NK-92 treated with Interleukin-12 subunit alpha and Interleukin-12 subunit beta, amount 100 ng/mL, for 24 hours (cell line): ENCODE measurements around the gene SEC62.

ENCODE experiments used
- DNase-seq: peaks from one replicate; lab custom pipeline; 2025; lab: John Stamatoyannopoulos, UW

Gene SEC62, protein sequence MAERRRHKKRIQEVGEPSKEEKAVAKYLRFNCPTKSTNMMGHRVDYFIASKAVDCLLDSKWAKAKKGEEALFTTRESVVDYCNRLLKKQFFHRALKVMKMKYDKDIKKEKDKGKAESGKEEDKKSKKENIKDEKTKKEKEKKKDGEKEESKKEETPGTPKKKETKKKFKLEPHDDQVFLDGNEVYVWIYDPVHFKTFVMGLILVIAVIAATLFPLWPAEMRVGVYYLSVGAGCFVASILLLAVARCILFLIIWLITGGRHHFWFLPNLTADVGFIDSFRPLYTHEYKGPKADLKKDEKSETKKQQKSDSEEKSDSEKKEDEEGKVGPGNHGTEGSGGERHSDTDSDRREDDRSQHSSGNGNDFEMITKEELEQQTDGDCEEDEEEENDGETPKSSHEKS

GRCh38 chr3:169966428-169966950 lies at the start of gene SEC62:
Gene SEC62, plus strand, starts transcription at chr3:169966807. Its CDS starts 16 bp downstream, at chr3:169966823.
- peak; percentile 83 for DNase-seq

DNA sequence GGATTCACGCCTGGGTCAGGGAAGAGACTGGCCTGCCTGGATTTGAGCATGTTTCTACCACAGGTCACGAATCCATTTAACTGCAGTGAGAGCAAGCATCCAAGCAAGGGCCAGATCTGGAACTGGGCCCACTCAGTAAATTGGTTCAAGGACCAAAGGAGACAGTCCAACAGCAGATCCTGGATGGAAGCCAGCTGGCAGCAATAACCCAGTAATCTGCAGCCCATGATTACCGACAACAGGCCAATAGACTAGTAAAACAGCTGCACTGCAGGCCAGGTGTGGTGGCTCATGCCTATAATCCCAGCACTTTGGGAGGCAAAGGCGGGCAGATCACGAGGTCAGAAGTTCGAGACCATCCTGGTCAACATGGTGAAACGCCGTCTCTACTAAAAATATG lies 43.4 kb upstream of the SEC62 start:
- no peak for DNase-seq

GRCh38 chr3:169923831-169924230 lies 42.8 kb upstream of the SEC62 start:
- no peak for DNase-seq

GRCh38 chr3:169929830-169930519 lies 36.6 kb upstream of the SEC62 start:
- no peak for DNase-seq

DNA sequence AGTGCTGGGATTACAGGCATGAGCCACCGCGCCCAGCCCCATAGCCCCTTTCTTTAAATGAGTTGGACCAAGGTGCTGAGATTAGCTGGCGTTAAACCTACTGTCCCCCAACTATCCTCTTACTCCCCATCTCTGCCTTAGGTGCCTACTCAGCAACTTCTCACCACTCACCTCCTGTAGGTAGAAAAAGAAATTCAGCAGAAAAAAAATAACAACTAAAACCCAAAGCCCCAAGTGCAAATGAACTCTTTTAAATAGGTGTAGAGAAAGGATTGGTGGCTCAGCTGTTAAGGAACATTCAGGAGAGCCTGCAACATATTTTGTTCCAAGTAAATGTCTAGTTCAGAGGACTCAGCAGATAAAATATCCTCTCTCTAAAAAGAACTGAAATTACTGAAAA lies 35.8 kb upstream of the SEC62 start:
- no peak for DNase-seq

DNA sequence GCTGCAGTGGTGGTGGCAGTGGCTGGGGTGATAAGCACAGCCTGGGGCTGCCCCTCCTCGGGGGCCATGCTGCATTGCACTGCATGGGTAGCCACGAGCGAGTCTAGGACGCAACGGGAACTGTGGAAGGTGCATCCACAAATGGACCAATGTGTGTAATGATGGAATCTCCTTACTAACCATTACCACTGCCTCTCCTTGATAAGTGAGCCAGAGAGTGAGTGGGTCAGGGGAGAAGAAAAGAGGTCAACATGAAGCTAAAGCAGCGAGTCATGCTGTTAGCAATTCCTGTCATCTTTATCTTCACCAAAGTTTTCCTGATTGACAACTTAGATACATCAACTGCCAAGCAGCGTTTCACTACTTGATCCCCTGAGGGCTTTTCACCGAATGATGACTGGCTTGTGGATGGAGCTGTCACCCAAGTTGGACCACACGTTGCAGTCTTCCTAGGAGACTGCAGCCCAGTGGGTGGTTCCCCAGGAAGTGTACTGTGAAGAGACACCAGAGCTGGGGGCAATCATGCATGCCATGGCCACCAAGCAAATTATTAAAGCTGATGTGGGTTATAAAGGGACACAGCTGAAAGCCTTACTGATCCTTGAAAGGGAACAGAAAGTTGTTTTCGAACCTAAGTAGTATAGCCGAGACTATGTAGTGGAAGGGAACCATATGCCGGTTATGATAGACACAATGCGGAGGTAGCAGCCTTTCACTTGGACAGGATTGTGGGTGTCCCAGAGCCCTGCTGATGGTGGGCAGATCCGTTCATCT lies 34.7 kb upstream of the SEC62 start:
- no peak for DNase-seq

GRCh38 chr3:169939320-169939719 lies 27.3 kb upstream of the SEC62 start:
- DNase-seq, result no peak

GRCh38 chr3:169939751-169940150 lies 26.9 kb upstream of the SEC62 start:
- DNase-seq, result no peak

DNA sequence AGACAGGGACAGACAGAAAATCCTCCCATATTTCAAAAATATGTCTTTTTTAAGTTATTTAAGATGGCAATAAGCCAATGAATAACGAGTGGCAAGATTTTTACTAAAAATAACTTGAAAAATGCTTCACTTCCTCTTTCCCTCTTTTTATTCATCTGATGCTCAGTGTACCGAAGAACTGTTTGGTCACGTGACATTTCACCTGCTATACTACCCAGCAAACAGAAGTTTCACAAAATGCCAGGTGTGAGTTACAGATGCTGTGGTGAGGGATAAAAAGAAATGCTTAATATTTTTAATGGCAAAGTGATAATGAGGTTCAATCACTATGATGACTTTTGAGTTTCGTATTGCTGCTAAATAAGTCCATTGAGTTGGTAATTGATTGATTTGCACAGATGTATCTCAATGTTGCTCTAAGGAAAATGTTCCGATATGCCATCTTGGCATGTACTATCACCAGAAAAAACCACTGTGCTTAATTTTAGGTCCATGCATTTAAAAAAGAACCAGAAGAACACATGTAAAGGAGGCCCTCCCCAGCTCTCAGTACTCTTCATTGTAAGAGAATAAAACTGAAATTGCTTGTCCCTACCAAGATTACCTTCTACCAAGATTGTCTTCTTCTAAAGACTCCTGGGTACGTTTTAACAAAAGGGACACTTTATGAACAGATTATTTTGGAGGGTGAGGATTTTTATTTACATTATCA lies 26.0 kb upstream of the SEC62 start:
- DNase-seq, result no peak

- no peak for DNase-seq
These were observed 21.3 kb upstream of the SEC62 start for GRCh38 chr3:169945313-169945712.

GRCh38 chr3:169946336-169946735 lies 20.3 kb upstream of the SEC62 start:
- DNase-seq, result no peak

DNA sequence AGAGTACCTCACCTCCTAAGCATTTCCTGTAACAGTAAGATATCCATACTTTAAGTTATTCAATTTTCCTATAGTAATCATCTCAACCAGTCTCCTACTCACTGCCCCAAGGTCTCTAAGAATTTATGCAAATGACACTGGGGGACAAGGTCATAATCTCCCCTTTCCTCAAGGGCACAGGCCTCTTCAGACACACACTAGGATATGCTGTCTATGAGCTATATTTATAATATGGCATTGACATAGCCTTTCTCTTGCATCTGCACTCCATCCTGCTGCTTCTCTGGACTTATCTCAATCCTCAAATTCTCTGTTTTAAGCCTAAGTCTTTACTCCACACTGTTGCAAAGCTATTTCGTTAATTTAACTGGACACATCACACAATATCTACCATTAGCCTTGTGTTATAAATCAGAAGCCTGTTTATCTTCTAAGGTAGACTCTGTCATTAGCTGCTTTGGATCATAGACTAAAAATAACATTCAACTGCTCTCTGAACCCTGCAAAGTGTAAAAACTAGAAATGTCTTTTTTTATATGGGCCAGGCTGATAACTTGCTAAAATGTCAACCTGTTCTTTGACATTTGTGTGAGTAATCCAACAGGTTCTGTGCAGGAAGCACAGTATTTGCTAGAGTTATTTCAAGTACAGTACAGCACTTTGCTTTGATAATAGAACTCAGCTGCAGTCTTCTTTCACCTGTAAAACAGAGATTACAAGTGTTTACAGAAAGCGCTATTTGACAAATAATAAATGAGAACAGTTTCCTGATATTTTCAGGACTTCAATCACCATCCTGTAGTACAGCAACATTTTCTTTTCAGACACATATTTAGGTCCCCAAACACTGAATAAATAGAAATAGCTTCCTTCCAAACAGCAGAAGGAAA lies 17.8 kb upstream of the SEC62 start:
- no peak for DNase-seq

DNA sequence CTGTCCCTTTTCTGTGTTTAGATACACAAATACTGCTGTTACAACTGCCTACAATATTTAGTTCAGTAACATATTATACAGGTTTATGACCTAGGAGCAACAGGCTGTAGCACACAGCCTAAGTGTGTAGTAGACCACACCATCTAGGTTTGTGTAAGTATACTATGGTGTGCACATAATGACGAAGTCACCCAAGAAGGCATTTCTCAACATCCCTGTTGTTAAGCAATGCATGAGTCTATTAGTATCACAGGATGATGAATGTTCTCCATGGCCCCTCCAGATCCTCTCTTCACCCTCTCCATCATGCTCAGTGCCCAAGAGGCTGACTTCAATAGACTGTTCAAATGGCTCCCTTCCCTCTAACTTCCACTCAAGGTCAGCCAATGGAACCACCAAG lies 14.6 kb upstream of the SEC62 start:
- no peak for DNase-seq

DNA sequence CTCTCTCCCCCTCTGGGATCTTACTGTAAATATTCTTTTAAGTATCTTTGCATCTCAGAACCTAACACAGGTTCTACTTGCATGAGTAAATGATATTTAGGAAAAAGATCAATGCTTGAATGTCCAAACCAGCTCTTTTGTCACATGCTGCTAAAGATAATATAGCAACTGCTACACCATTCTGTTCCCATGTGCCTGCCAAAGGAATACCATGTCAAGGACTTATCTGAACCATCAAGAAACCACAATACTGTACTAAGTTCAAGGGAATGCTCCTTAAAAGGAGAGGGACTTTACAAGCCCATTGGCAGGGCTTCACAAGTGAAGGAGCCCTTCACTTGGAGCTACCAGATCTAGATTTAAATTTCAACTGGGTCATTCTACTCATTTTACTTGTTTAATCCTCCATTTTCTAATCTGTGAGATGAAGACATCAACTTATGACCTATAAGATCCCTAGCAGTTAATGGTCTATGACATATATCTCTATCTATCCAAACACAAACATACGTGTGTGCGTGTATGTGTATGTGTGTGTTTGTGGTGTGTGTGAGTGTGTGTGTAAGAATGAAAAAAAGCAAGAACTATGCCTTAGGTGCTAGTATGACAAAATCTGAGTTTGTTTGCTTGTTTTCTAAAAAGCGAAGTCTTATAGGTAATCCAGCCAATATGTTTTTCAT lies 13.0 kb upstream of the SEC62 start:
- DNase-seq, result no peak

DNA sequence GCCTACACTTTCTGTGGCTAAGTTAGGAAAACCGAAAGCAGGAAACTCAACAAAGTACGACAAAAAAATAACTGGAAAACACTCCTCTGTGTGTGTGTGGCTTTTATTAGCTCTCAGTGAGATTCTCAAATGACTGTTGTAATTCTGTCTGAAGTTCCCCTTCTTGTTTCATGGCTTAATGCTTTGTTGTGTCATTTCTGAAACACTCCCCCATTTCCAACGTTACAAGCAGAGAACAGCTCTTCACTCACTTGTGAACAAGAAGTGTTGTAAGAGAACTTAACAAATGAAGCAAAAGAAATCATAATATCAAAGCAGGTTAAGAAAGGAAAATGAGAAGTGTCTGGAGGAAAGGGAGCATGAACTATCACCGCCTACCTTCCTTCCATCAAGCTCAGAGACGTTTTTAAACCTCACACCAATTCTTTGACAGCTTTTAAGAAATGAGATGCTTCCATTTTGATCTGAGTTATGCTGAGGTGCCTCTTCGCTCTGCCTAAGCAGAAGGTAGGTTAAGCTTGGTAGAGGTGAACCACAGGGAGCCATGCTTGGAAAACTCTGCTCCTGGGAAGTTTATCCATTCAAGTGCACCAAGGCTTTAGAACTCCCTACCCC lies 12.4 kb upstream of the SEC62 start:
- DNase-seq, result no peak

DNA sequence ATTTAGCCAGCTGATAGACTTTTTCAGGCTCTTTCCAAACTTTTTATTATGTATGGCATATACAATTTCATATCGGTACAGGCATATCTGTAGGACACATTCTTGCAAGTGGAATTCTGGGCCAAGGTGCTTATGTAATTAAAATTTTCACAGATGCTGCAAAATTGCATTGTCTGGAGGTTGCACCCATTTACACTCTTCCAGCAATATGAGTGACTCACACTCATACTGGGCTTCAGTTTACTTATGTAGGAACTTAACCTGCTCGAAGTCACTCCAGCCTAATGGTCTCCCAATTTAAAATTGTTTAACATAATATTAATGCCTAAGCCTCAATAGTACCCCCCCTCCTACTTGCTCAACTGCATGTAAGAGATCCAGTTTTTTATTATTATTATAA lies 11.2 kb upstream of the SEC62 start:
- DNase-seq, result no peak

GRCh38 chr3:169964176-169964575 lies 2.4 kb upstream of the SEC62 start:
- DNase-seq, result no peak

DNA sequence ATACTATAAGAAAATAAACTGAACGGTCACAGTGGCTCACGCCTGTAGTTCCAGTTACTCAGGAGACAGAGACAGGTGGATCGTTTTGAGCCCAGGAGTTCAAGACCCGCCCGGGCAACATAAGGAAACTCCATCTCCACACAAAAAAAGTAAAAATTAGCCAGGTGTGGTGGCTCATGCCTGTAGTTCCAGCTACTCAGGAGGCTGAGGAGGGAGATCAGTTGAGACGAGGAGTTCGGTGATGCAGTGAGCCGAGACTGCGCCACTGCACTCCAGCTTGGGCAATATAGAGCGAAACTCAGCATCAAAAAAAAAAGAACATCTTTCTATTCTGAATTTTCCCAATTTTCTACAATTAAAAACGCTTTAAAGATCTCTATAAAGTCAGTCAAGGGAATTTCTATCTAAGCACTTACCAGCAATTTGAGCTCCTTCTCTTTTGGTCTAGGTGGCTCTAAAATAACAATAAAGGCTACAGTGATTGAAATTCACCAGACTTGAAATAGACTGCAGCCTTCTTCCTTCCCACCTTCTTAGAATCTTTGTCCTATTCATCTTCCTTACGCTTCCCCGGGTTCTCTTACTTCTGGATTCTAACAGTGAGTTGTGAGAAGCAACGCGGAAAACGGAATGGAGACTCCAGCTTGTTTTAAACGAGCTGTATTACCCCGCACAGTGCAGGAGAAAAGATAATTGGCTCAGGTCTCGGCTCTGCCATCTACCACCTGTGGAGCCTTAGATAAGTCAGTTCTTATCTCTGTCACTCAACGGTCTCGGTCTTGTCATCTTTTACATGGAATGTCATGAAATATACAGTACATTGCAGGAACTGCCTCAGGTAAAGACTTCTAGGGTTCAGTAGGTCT lies 812 bp upstream of the SEC62 start:
- no peak for DNase-seq
